DND-41 (cell line): Measurements from ENCODE around the gene MMGT1.

ENCODE experiments used
- ATAC-seq: fragments of 200-7000 bp; cut with Tn5 transposase; 3 replicates; pipeline ENCODE4 v1.9.1; 2021; ENCODE audit warnings: low read depth; ENCODE audit not compliant: insufficient read depth
- DNase-seq: peaks from one replicate; pipeline ENCODE4 v3.0.0-alpha.2; 2020
- H2AFZ ChIP-seq: 2 replicates; pipeline ENCODE4 v1.6.0; 2012; ENCODE audit warnings: low read depth, low read length
- H3K27ac ChIP-seq: 2 replicates; pipeline ENCODE4 v1.5.1; 2012; ENCODE audit warnings: low read length, inconsistent platforms
- H3K27me3 ChIP-seq: fragments of 200-600 bp; sonication (generic); 2 replicates; pipeline ENCODE4 v1.6.0; 2012; ENCODE audit warnings: low read length, mild to moderate bottlenecking, inconsistent platforms; ENCODE audit not compliant: insufficient read depth, poor library complexity
- H3K36me3 ChIP-seq: 2 replicates; pipeline ENCODE4 v1.5.1; 2012; ENCODE audit warnings: low read length, inconsistent platforms; ENCODE audit not compliant: insufficient read depth
- H3K4me1 ChIP-seq: 2 replicates; pipeline ENCODE4 v1.5.1; 2012; ENCODE audit warnings: mild to moderate bottlenecking, low read length; ENCODE audit not compliant: insufficient read depth
- H3K4me2 ChIP-seq: 2 replicates; pipeline ENCODE4 v1.6.0; 2012; ENCODE audit warnings: mild to moderate bottlenecking, moderate library complexity, low read length, inconsistent platforms; ENCODE audit not compliant: insufficient read depth
- H3K4me3 ChIP-seq, 2 experiments: fragments of 200-600 bp in 1 of 2; shearing (Covaris generic) in 1 of 2; 2 replicates each; pipeline ENCODE4 v1.5.1; 2012 to 2016; ENCODE audit warnings: inconsistent platforms in 2 of 2, low read length in 2 of 2, mild to moderate bottlenecking in 2 of 2, low read depth in 1 of 2, moderate library complexity in 1 of 2
- H3K79me2 ChIP-seq: 2 replicates; pipeline ENCODE4 v1.6.0; 2012; ENCODE audit warnings: low read length, inconsistent platforms; ENCODE audit not compliant: insufficient read depth
- H3K9ac ChIP-seq: 2 replicates; pipeline ENCODE4 v1.6.0; 2012; ENCODE audit warnings: low read depth, mild to moderate bottlenecking, inconsistent platforms, low read length, moderate library complexity
- H3K9me3 ChIP-seq: 2 replicates; pipeline ENCODE4 v1.5.1; 2012; ENCODE audit warnings: low read length, moderate library complexity, mild to moderate bottlenecking, inconsistent platforms; ENCODE audit not compliant: insufficient read depth, severe bottlenecking
- H4K20me1 ChIP-seq: 2 replicates; pipeline ENCODE4 v1.6.0; 2012; ENCODE audit warnings: low read length; ENCODE audit not compliant: insufficient read depth
- EZH2 ChIP-seq: IDR thresholded peaks from 3 replicates; pipeline ENCODE4 v1.6.1; 2012; ENCODE audit warnings: borderline replicate concordance, low read depth, mild to moderate bottlenecking, moderate library complexity, low read length, inconsistent platforms; ENCODE audit not compliant: severe bottlenecking
- TF ChIP-seq, protein P1 (sequence below): IDR thresholded peaks from 2 replicates; pipeline ENCODE4 v1.5.1; 2012; ENCODE audit warnings: borderline replicate concordance, low read length, moderate library complexity, mild to moderate bottlenecking; ENCODE audit not compliant: poor library complexity, severe bottlenecking; ENCODE audit errors: extremely low read depth

The MMGT1 gene

DNA sequence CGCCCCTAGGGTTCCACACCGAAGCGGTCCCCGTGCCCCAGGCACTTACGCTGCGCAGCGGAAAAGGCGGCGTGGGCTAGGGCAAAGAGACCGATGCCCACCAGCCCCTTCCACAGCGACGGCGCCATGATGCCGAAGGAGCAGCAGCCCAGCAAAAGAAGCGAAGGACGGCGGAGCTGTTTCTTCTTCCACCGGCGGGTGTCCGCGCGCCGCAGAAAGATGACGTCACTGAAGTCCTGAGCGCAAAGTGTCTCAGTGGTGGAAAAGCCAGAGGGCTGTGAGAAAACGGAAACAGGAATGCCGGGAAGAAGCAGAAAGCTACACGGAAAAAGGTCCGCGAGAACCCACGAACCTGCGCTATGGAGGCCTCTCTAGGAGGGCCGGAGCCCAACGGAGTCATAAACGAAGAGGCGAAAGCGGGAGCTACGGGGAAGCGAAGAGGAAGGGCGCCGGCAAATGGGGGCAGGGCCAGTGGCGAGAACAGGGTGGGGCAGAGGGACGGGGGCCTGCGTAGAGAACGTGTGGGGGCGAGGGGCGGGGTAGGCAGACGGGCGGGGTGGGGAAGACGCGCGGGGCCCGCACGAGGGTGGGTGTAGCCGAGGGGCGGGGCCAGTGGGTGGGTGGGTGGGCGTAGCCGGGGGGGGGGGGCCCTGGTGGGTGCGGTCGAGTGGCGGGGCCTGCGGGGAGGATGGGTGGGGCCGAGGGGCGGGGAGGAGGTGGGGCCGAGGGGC, at the start of gene MMGT1:
MMGT1 (minus strand) TSS at position 441 of the 731 bp plus-strand sequence; CDS start at position 128, 313 bp downstream.
- Histone ChIP-seq H3K4me3 (peak within 1 kb of the TSS; percentile 92 to 97), H3K4me2 (peak within 1 kb of the TSS; percentile 98), H3K4me1 (peaks cover 28% of the 10 kb centered on the region), H3K27me3 (no peaks in the 10 kb centered on the region), H3K9ac (peak within 1 kb of the TSS; percentile 87), H3K79me2 (peaks cover 39% of the 10 kb centered on the region), H3K27ac (peak within 1 kb of the TSS; percentile 98), H2AFZ (peak within 1 kb of the TSS; percentile 96), H3K36me3 (peaks cover 10% of the 10 kb centered on the region), H3K9me3 (no peaks in the 10 kb centered on the region), H4K20me1 (peaks cover 3% of the 10 kb centered on the region; the same call in 1 of the 2 replicates)
- peak; percentile 86 for ATAC-seq
- DNase-seq, result peak; percentile 87
- TF ChIP-seq, protein P1, sequence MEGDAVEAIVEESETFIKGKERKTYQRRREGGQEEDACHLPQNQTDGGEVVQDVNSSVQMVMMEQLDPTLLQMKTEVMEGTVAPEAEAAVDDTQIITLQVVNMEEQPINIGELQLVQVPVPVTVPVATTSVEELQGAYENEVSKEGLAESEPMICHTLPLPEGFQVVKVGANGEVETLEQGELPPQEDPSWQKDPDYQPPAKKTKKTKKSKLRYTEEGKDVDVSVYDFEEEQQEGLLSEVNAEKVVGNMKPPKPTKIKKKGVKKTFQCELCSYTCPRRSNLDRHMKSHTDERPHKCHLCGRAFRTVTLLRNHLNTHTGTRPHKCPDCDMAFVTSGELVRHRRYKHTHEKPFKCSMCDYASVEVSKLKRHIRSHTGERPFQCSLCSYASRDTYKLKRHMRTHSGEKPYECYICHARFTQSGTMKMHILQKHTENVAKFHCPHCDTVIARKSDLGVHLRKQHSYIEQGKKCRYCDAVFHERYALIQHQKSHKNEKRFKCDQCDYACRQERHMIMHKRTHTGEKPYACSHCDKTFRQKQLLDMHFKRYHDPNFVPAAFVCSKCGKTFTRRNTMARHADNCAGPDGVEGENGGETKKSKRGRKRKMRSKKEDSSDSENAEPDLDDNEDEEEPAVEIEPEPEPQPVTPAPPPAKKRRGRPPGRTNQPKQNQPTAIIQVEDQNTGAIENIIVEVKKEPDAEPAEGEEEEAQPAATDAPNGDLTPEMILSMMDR, result no peak
- TF ChIP-seq EZH2, result no peak

DNA sequence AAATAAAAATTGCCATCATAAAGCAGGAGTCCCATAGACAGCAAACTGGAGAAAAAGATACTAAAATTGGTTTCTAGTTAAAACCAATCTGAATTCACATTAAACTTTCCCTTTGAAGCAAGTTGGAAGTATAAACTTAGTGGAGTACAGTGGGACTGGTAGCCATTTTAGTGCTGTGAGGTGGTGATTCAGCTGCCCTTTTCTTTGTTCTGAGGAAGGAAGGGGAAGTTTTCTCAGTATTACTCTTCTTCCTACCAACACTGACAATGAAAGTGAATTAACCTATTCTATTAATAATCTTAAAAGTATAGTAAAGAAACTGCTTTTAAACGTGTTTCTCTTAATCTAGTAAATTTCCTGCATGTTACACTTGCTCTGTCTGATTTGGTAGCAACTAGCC, 48.1 kb upstream of the MMGT1 start:
- Histone ChIP-seq H3K27me3 (no peaks in the 10 kb centered on the region), H3K4me2 (no peak overlapping the region), H3K4me1 (no peaks in the 10 kb centered on the region), H4K20me1 (no peaks in the 10 kb centered on the region), H2AFZ (no peak overlapping the region), H3K9ac (no peak overlapping the region), H3K27ac (no peak overlapping the region), H3K4me3 (no peak overlapping the region), H3K9me3 (no peaks in the 10 kb centered on the region), H3K36me3 (peaks cover 15% of the 10 kb centered on the region; the same call in 1 of the 2 replicates), H3K79me2 (no peaks in the 10 kb centered on the region)
- DNase-seq (no peak), ATAC-seq (no peak)
- no peak for TF ChIP-seq EZH2
- TF ChIP-seq, protein P1, result no peak

DNA sequence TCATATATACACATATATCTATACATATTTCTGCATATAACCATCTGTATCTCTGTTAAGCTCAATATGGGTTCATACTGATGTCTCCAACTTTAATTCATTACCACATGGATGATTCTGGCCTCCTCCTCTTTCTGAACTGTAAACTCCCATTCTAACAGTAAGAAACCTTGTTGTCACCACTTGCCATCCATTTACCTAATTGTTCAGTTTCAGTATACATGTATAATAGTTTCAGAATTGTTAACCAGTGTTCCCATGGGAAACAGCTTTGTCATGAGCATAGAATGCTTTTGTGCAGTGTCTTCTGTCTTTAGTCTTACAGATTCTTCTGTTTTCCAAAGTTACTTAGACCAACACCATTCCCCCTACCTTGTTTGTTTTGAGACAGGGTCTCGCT, 47.4 kb upstream of the MMGT1 start:
- no peaks in the 10 kb centered on the region for H3K27me3 ChIP-seq
- TF ChIP-seq, protein P1, result no peak
- TF ChIP-seq EZH2, result no peak
- no peak overlapping the region for H2AFZ ChIP-seq
- H3K9me3 ChIP-seq, result no peaks in the 10 kb centered on the region
- no peak for ATAC-seq
- peaks cover 15% of the 10 kb centered on the region; the same call in 1 of the 2 replicates for H3K36me3 ChIP-seq
- DNase-seq, result no peak
- no peaks in the 10 kb centered on the region for H4K20me1 ChIP-seq
- no peak overlapping the region for H3K4me3 ChIP-seq
- no peaks in the 10 kb centered on the region for H3K79me2 ChIP-seq
- H3K27ac ChIP-seq, result no peak overlapping the region
- no peaks in the 10 kb centered on the region for H3K4me1 ChIP-seq
- H3K9ac ChIP-seq, result no peak overlapping the region
- no peak overlapping the region for H3K4me2 ChIP-seq
